ENCODE data around the gene OIT3. TPM values are rescaled to one million over a fixed set of nuclear protein-coding genes. Genes with fewer than 3 reads are reported as not detected.

The OIT3 gene
- total RNA-seq (2021; fragmentation: NEBNext Ultra II Directional; extraction: Animal tissue kit (Norgen Biotek cat#: 25700)): not detected
- long read RNA-seq: 0 reads

DNA sequence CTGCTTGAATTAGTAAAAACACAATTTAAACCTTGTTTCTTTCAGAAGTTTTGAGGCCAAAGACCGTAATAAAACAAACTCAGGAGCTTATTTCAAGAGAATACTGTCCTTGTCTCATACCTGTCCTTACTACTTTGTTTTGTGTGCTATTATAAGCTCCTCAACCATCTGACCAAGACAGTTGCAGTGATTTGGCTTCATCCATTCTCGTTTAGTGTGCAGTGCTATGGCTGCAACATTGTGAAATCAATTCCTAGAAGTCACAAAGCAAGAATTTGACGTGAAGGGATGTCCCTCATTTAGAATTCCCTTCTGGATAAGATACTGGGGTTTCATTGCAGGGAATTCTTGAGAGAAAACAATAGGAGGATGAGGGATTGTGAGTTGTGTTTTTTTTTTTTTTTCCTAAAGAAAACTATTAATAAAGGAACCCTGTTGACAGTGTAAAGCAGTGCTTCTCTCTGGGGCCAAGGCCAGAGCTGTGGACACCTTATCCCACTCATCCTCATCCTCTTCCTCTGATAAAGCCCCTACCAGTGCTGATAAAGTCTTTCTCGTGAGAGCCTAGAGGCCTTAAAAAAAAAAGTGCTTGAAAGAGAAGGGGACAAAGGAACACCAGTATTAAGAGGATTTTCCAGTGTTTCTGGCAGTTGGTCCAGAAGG is at the start of gene OIT3:
OIT3 (plus strand) TSS at position 604 of the 663 bp plus-strand sequence. CDS start 60 bp downstream, outside the sequence.
- DNase-seq: no peak
- Mint-ChIP-seq H3K27ac (no peak within 1 kb of the TSS), H3K4me1 (ENCODE audit: low read depth) (no peaks in the 10 kb centered on the region), H3K27me3 (ENCODE audit: insufficient read depth) (peaks cover 3% of the 10 kb centered on the region), H3K36me3 (ENCODE audit: low read depth) (peaks cover 11% of the 10 kb centered on the region), H3K9me3 (no peaks in the 10 kb centered on the region), H3K4me3 (no peak within 1 kb of the TSS)
- no peak for TF ChIP-seq CTCF (IDR thresholded peaks at IDR 0.05)

DNA sequence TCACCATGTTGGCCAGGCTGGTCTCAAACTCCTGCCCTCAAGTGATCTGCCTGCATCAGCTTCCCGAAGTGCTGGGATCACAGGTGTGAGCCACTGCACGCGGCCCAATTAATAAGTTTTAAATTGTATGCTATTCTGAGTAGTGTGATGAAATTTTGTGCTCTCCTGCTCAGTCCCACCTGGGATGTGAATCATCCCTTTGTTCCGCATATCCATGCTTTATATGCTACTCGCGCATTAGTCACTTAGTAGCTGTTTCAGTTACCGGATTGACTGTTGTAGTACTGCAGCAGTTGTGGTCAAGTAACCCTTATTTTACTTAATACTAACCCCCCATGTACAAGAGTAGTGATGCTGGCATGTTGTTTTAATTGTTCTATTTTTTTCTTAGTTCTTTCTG is 47.3 kb upstream of the OIT3 start:
- Mint-ChIP-seq H3K36me3 (ENCODE audit: low read depth) (peaks cover 17% of the 10 kb centered on the region), H3K4me1 (ENCODE audit: low read depth) (peaks cover 27% of the 10 kb centered on the region), H3K4me3 (peak overlapping the region; percentile 42; the same call in 1 of the 2 replicates)

DNA sequence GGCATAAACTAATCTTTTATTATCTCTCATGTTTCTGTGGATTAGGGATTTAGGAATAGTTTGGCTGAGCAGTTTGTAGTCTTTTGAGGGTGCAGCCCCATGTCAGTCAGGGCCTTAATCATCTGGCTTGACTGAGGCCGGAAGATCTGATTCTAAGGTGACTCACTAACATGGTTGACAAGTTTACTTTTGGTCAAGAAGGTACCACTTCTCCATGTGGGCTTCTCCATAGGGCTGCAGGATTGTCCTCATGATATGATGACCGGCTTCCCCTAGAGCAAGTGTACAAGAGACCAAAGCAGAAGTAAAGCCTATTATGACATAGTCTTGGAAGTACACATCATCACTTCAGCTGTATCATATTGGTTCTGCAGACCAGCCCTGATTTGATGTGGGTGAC is 45.9 kb upstream of the OIT3 start:
- no peaks in the 10 kb centered on the region; the same call in 1 of the 2 replicates for H3K27me3 Mint-ChIP-seq (ENCODE audit: insufficient read depth)
- peaks cover 27% of the 10 kb centered on the region for H3K4me1 Mint-ChIP-seq (ENCODE audit: low read depth)
- H3K4me3 Mint-ChIP-seq: no peak overlapping the region
- DNase-seq: no peak
- peaks cover 24% of the 10 kb centered on the region for H3K36me3 Mint-ChIP-seq (ENCODE audit: low read depth)
- peak overlapping the region; percentile 13; the same call in 1 of the 2 replicates for H3K27ac Mint-ChIP-seq
- H3K9me3 Mint-ChIP-seq: no peaks in the 10 kb centered on the region
- TF ChIP-seq CTCF (IDR thresholded peaks at IDR 0.05): no peak

More for the DNA sequence above, 47.3 kb upstream of the OIT3 start:
- H3K27me3 Mint-ChIP-seq (ENCODE audit: insufficient read depth): no peaks in the 10 kb centered on the region; the same call in 1 of the 2 replicates
- H3K27ac Mint-ChIP-seq: peak overlapping the region; percentile 71
- no peak for TF ChIP-seq CTCF (IDR thresholded peaks at IDR 0.05)
- peak; percentile 68 for DNase-seq
- no peaks in the 10 kb centered on the region for H3K9me3 Mint-ChIP-seq

DNA sequence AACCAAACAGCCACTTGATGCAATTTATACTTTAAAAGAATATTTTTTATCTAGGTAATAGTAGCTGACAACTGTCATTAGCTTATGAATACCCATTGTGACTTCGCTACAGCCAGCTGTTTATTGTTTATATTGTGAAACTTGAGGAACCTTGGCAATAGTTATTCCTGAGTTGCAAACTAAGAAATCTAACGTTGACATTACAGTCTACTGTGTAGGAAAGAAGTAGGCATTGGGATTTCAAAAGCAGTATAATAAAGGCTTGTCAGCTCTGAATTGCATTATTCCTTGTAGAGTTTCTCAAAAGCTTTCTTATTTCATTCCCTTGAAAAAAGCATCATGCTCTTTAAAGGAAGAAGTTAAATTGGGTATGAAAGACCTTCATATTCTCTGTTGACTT is 42.7 kb upstream of the OIT3 start:
- no peak for DNase-seq
- no peak overlapping the region for H3K27ac Mint-ChIP-seq
- TF ChIP-seq CTCF (IDR thresholded peaks at IDR 0.05): no peak
- H3K27me3 Mint-ChIP-seq (ENCODE audit: insufficient read depth): no peaks in the 10 kb centered on the region; the same call in 1 of the 2 replicates
- no peak overlapping the region for H3K4me3 Mint-ChIP-seq
- H3K36me3 Mint-ChIP-seq (ENCODE audit: low read depth): peaks cover 32% of the 10 kb centered on the region
- H3K9me3 Mint-ChIP-seq: no peaks in the 10 kb centered on the region
- peaks cover 25% of the 10 kb centered on the region for H3K4me1 Mint-ChIP-seq (ENCODE audit: low read depth)

GRCh38 chr10:72851509-72851908 is 42.0 kb upstream of the OIT3 start:
- peaks cover 32% of the 10 kb centered on the region for H3K36me3 Mint-ChIP-seq (ENCODE audit: low read depth)
- no peak for TF ChIP-seq CTCF (IDR thresholded peaks at IDR 0.05)
- DNase-seq: no peak
- peaks cover 18% of the 10 kb centered on the region for H3K4me1 Mint-ChIP-seq (ENCODE audit: low read depth)
- no peaks in the 10 kb centered on the region for H3K9me3 Mint-ChIP-seq
- no peak overlapping the region for H3K27ac Mint-ChIP-seq
- no peak overlapping the region for H3K4me3 Mint-ChIP-seq
- H3K27me3 Mint-ChIP-seq (ENCODE audit: insufficient read depth): no peaks in the 10 kb centered on the region; the same call in 1 of the 2 replicates
